Gastrocnemius medialis (tissue), 4 donors: ENCODE results near the gene H2AZ2.

ENCODE experiments used
- POLR2A ChIP-seq, 2 donors: fragments of 450-650 bp; IDR thresholded peaks; one replicate each; pipeline ENCODE4 v1.6.1; 2017; ENCODE audit warnings: antibody characterized with exemption in 2 of 2, mild to moderate bottlenecking in 2 of 2, moderate library complexity in 2 of 2
- TF ChIP-seq, protein P1 (sequence below), 5 experiments: fragments of 450-650 bp in 3 of 5; fragments of 200-600 bp in 2 of 5; sonication (generic) in 2 of 5; IDR thresholded peaks in 4 of 5; conservative IDR thresholded peaks in 1 of 5; 1 replicate in 4 of 5; 2 replicates in 1 of 5; pipeline ENCODE4 v1.5.1; 2016 to 2019; ENCODE audit warnings: antibody characterized with exemption in 5 of 5, mild to moderate bottlenecking in 3 of 5, moderate library complexity in 3 of 5

DNA sequence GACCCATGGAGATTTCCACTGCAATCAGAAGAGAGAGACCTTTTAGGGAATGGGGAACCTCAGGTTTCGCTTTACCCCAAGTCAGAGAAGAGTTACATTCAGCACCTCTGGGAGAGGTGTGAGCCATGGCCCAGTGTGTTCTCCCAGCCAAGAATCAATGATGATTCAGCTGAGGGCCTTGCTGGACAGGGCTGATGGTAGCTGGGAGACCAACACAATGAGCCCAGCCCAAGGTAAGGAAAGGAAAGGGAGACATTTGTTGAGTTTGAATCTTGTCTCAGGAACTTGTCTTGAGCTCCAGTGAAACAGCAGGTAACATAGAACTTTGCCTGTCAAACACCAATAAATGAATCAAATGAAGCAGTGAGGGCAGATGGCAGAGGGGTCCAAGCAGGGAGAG is 65.4 kb downstream of the H2AZ2 start:
- TF ChIP-seq, protein P1, sequence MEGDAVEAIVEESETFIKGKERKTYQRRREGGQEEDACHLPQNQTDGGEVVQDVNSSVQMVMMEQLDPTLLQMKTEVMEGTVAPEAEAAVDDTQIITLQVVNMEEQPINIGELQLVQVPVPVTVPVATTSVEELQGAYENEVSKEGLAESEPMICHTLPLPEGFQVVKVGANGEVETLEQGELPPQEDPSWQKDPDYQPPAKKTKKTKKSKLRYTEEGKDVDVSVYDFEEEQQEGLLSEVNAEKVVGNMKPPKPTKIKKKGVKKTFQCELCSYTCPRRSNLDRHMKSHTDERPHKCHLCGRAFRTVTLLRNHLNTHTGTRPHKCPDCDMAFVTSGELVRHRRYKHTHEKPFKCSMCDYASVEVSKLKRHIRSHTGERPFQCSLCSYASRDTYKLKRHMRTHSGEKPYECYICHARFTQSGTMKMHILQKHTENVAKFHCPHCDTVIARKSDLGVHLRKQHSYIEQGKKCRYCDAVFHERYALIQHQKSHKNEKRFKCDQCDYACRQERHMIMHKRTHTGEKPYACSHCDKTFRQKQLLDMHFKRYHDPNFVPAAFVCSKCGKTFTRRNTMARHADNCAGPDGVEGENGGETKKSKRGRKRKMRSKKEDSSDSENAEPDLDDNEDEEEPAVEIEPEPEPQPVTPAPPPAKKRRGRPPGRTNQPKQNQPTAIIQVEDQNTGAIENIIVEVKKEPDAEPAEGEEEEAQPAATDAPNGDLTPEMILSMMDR (IDR thresholded peaks at IDR 0.05 in 4 of 5, conservative IDR thresholded peaks at IDR 0.05 in 1 of 5): no peak
- no peak for TF ChIP-seq POLR2A (IDR thresholded peaks at IDR 0.05)
